ENCODE data around the gene MYO1A.
A peak's percentile ranks its signal among the peaks of the same experiment; 100 is the strongest.
"Not testable (repeated sequence)": the region's sequence is repeated elsewhere in the genome, so short reads cannot be mapped to it uniquely, and the experiment has no call there.

Gene MYO1A

DNA sequence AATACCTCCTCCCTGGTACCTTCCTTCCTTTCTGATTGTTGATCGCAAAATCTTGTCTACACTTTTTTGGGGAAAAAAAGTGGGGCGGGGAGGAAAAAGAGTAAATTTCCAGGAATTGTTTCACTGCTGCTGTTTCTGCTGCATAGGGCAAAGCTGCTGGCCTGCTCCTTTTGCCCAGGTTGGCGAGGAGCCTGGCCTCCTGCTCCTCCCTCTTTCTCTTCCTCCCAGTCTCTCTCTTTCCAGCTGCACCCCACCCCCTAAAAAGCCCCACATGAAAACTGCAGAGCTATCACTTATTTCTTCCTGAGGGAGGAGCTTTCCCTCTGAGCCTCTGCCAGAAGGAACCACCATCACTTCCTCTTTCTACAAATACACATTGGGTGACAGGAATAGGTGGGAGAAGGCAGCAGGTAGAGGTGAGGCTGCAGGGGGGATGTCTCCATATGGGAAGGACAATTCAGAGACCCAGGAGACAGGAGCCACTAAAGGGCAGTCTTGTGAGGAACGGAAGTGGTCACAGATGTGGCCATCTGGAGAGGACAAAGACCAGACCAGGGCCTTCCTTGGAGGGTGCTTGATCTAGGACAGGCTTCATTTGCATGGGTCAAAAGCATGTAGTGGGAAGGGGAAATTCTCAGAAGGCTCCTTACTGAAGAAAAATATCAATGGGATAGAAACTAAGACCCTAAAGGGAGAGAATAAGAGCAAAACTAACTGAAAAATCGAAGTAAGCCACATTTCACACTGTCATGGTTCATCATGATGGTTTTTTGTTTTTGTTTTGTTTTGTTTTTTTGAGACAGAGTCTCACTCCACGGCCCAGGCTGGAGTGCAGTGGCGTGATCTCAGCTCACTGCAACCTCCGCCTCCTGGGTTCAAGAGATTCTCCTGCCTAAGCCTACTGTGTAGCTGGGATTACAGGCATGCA, 58.3 kb downstream of the MYO1A start:
- peak; percentile 93 for DNase-seq

DNA sequence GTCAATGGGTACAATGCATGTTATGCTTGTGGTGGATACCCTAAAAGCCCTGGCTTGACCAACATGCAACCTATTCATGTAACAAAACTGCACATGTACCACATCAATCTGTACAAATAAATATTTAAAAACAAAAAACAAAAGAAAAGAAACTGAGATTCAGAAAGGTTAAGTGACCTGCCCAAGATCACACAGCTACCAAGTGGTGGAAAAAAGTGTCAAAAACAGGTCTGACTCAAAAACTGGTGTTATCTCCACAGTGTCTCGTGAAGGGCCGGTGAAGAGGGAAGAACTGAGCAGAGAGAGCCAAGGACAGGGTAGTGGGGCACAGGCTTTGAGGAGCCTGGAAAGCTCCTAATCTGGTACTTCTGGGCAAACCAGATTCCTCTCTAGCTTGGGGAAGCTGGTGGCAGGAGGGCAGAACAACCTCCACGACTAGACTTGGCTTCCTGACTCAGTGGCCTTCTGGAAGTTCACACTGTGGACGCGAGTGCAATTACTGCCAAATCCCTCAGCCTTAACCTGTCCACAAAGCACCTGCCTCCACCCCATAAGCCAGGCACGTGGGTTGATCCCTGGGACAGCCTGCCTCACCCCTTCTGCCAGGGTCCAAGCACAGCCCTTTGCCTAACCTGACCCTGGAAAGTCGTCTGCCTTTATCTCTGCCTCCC, 59.1 kb downstream of the MYO1A start:
- DNase-seq = peak; percentile 46

DNA sequence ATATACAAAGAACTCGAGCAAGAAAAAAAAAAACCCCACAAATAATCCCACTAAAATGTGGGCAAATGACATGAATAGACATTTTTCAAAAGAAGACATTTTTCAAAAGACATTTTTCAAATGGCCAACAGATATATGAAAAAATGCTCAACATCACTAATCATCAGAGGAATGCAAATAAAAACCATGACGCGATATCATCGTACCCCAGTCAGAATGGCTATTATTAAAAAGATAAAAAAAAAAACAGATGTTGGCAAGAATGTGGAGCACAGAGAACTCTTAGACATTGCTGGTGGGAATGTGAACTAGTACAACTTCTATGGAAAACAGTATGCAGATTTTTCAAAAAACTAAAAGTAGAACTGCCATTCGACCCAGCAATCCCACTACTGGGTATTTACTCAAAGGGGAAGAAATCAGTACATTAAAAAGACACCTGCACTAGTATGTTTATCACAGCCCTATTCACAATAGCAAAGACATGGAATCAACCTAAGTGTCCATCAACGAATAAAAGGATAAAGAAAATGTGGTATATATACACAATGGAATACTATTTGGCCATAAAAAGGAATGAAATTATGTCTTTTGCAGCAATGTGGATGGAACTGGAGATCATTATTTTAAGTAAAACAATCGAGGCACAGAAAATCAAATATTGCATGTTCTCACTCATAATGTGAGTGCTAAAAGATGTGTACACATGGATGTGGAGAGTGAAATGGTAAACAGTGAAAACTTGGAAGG, 59.9 kb downstream of the MYO1A start:
- DNase-seq = no peak

DNA sequence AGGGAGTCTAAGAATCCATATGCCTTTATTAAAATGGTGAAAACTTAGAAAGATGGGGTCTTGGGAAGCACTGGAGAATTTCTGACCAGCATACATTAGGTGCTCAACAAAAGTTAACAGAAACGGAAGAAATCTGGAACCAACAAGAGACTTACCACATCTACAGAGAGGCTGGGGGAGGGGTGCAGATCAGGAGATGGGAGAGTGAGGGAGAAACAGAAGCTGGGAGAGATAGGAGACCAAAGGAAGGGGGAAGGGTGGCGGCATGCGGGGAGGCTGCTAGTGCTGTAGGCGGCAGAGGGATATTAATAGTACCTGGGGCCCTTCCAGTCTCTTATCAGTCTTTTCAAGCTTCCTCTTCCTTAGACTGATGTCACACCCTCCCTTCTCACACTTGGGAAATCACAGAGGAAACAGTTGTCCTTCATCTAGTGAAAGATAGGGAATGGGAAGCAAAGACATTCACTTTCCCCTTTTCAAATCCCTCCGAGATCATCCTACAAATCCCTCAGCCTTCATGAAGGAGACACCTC, 61.7 kb downstream of the MYO1A start:
- no peak for DNase-seq

DNA sequence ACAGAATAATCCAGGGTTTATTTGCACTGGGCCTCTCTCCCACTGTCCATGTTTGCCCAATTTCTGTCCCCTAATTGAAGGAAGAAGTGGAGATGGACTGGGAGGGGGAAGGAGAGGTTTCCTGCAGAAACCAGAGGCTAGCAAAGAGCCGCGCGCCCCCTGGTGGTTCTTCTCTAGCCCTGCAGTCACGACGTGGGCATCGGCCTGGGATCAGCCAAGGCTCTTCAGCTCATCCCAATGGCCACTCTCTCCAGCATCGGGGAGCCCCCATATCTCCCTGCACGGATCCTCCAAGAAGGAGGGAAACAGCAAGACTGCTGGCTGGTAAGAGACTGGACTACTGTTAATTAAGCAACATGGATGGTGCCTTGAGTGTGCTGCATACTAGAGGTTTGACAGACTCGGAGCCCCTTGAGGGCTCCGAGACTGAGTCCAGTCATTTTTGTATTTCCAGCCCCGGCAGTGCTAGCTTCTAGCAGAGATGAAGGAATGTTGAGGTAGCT, 62.3 kb downstream of the MYO1A start:
- DNase-seq = peak; percentile 76

- no peak for DNase-seq
Measured at GRCh38 chr12:56987011-56987410, 62.9 kb downstream of the MYO1A start.

GRCh38 chr12:56985714-56986113, 64.2 kb downstream of the MYO1A start:
- peak; percentile 61 for DNase-seq

- DNase-seq = no peak
Measured at GRCh38 chr12:56983386-56983785, 66.5 kb downstream of the MYO1A start.

GRCh38 chr12:56982578-56983236, 67.2 kb downstream of the MYO1A start:
- DNase-seq = not testable (repeated sequence)

- no peak for DNase-seq
Measured at GRCh38 chr12:56980941-56981530, 68.9 kb downstream of the MYO1A start.

GRCh38 chr12:56980268-56980667, 69.7 kb downstream of the MYO1A start:
- no peak for DNase-seq

DNA sequence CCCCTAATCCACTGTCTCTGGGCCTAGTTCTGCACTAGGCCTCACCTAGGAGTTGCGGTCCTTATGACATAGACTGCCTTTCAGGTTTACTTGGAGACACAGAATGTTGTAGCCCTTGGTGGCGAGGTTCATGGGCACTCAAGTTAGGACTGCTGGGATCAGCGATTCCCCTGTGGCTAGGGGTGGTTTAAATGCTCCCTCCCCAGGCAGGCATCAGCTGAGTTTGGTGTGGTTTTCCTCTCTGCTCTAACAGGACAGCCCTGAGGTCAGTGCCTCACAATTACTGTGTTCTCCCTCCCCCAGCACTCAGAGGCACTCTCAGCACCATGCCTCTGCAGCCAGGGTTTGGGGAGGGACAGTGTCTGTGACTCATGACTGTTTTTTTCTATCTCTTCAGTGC, 70.3 kb downstream of the MYO1A start:
- DNase-seq = no peak

Data from RPMI8226 (cell line).